Globus pallidus (tissue), 1 donor: ENCODE data around the gene TIMM23B.
"Not testable (repeated sequence)": the region's sequence is repeated elsewhere in the genome, so short reads cannot be mapped to it uniquely, and the experiment has no call there.

Source experiments
- DNase-seq: peaks from one replicate; pipeline ENCODE4 v3.0.0-alpha.2; 2015; ENCODE audit warnings: low spot score

The TIMM23B gene

DNA sequence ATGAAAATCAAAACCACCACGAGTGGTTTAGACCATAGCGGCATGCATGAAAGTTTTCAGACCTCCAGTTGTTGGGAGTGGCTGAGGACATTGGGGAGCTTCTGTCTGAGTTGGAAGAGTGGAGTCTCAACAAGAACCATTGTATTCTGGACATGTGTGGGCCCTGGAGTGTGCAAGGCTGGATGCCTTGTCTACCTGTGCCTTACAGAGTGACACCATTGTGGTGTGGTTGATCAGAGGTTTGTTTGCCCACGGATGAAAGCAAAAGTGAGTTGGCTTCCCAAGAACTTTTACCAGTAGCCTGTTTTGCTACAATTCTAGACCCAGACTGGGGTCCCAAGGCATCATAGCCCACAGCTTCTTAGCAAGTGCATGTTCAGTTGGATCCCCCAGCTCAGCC lies 35.9 kb downstream of the TIMM23B start:
- DNase-seq: not testable (repeated sequence)

DNA sequence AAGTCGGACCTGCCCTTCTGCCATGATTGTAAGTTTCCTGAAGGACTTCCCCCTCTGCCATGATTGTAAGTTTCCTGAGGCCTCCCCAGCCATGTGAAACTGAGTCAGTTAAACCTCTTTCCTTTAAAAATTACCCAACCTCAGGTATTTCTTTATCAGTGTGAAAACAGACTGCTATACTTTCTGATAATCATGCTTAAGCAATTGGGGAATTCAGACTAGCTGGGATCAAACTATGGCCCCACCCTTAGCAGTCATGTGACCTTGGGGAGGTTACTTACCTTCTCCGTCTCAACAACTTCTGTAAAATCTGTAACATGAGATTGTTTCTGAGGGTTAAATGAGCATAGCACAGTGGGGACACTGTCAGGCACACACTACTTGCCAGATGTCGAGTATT lies 45.4 kb downstream of the TIMM23B start:
- DNase-seq: not testable (repeated sequence)

DNA sequence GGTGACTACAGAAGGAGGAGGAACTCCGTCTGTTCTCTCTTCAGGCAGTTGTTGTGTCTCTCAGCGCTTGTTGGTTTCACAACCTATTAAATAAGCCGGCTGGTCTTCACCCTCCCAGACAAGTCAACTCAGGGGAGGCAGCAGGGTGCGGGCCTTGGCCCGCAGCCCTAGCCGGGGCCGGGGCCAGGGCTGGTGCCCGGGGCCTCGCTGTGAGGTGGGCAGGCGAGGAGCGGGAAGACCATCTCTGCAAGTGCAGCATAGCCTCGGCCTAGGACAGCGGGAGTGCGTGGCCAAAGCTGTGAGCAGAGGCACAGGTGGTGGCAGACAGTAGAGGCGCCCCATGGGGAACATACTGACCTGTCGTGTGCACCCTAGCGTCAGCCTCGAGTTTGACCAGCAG lies 46.5 kb downstream of the TIMM23B start, which contains the start of gene AGAP6:
TSS of gene AGAP6 (plus strand) at position 31 of the 400 bp plus-strand sequence. CDS start at position 341, 310 bp downstream.
- DNase-seq: not testable (repeated sequence)

DNA sequence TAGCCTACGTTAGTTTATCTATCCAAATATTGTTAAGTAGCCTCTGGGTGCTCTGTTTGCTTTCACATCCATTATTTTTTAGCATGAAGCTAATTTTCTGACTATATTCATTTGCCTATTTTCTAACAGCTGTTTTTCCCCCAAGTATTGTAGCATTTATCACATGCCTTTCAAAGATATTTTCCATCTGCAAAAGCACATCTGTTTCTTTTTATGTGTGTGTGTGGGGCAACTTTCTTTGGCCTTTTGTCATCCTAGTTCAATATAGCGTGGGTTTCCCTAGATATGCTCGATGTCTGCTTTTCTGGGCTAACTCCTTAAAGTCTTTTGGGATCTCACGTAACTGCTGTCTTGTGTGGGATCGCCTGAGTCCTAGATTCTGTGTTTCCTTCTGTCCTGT lies 53.5 kb downstream of the TIMM23B start:
- not testable (repeated sequence) for DNase-seq

DNA sequence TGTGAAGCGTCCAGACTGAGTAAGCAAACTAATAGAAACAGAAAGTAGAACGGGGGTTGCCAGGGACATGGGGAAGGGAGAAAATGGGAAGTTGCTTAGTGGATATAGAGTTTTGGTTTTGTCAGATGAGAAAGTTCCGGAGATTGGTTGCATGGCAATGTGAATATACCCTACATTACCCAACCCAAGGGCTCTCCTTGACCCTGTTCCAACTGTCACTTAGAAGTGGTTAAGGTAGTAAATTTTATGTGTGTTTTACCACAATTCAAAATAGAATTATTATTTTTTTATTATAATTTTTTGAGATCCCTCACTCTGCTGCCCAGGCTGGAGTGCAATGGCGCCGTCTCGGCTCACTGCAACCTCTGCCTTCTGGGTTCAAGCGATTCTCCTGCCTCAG lies 72.2 kb downstream of the TIMM23B start:
- not testable (repeated sequence) for DNase-seq

DNA sequence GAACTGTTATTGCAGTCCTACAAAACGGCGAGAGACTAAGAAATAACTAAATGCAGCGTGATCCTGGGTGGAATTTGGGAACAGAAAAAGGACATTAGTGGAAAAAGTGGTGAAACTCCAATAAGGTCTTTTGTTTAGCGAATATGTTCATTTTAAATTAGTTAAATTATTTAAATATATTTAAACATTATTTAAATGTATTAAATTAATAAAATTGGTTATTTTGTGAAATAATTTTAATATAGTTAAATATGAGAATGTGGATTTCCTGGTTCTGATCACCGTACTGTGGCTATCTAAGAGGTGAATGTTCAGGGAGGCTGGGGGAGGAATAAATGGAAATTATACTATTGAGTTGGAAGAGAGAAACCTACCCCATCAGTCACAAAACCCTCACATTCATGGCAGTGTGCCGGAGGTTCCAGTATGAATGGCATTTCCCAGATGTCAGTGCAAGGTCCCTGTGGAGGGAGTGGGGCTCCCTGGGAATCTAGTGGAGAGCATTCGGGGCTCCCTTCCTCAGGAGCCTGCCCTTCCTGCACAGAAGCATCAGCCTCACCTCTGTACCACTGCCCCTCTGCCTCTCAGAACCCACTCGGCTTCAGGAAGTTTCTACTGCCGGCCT lies 73.9 kb downstream of the TIMM23B start:
- not testable (repeated sequence) for DNase-seq

DNA sequence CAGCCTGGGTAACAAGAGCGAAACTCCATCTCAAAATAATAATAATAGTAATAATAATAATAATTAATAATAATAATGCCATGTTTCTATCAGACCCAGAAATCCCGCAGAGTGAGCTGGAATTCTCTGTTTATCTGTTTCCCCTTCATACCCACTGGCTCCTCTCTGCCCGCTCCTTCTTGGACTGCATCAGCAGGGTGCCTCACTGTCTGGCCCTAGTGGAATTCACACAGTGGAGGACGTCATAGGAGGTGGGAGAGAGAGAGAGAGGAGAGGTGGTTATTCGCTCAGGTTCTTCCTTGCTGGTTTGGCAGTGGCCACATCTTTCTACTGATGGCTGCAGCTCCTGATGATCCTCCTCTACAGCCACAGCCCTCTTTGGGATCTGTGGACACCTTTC lies 75.1 kb downstream of the TIMM23B start:
- DNase-seq: not testable (repeated sequence)

DNA sequence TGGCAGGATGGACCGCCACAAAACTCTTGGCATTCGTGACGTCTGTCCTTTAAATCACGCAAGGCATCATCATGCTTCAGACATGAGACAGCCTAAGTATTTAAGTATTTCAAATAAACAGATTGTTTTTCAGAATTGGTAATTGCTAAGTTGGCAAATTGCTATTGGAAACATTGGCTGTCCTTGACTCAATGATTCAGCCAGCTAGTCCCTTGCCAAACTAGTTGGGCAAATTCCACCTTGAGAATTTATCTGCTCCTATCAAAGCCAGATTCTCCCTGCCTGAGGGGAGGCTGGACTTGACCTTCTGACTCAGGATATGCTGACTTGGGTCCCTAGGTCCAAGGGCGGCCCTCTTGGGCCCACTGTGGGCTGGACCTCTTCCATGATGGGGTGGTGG lies 75.8 kb downstream of the TIMM23B start:
- DNase-seq: not testable (repeated sequence)

DNA sequence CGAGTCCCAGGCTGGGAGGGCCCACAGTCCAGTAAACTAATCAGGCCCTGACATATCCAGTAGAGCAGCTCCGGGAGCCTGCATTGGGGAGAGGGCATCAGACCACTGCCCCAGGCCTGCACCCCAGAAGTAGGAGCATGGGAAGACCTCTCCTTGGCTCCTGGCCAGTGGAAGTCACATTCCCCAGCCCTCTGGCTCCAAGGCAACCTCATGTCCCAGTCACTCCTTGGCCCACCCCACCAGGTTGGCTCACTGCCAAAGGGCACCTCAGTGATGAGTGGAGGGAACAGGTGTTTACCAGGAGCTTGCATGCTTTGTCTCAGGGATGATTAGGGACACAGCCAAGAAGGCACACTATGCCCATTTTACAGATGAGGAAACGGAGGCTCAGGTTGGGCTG lies 77.4 kb downstream of the TIMM23B start:
- not testable (repeated sequence) for DNase-seq

DNA sequence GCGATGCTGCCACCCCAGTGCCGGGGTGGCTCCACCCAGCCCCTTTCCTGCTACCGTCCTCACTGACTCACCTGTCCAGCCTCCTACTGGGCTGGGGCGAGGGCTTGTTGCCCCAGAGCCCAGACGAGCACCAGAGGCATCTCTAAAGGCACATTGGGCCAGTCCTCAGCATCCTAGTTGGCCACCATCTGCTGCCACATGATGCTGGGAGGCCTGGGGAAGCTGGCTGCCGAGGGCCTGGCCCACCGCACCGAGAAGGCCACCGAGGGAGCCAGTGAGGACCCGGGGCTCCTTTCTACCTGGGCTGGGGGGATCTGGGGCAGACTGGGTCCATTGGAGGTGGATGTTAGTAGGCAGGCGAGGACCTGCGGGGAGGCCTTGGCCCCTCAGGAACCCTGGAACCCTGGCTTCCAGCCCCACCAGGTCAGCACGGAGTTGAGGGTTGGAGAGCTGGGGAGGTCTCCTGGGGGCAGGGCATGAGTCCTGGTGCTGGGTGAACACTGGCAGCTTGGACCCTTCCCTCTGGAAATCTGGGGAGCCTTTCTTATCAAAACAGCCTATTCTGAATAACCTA lies 78.7 kb downstream of the TIMM23B start:
- not testable (repeated sequence) for DNase-seq

DNA sequence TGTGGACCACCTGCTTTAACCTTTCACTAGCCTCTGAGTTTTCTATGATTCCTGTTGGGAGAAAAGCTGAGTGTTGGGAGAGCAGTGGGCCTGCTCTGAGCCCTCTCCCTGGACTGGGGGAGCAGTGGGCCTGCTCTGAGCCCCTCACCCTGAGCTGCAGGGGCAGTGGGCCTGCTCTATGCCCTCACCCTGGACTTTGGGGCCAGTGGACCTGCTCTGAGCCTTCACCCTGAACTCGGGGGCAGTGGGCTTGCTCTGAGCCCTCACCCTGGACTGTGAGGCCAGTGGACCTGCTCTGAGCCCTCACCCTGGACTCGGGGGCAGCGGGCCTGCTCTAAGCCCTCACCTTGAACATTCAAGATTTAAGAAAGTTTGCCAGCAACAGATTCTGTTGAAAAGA lies 79.8 kb downstream of the TIMM23B start:
- no peak for DNase-seq
